HepG2 (cell line): Measurements from ENCODE around the gene BCAS1. TPM values are rescaled to one million over a fixed set of nuclear protein-coding genes. Genes with fewer than 3 reads are reported as not detected.

ENCODE experiments used
- ATAC-seq: fragments of 200-7000 bp; cut with Tn5 transposase; 3 replicates; pipeline ENCODE4 v1.9.1; 2020; ENCODE audit warnings: mild to moderate bottlenecking, moderate library complexity
- BruUV-seq: library from RNA; stranded (reverse); fragments of 400-500 nt; replicated peaks from 2 replicates; lab custom pipeline; 2021; lab: Mats Ljungman, UMichigan
- CTCF ChIA-PET: fragments of 300-600 bp; formaldehyde crosslinking; extraction: SDS; loops from one replicate; lab custom pipeline; 2021; ENCODE audit warnings: low total read pairs, inconsistent platforms, low intra/inter-chr PET ratio; lab: Yijun Ruan, JAX
- POLR2A ChIA-PET: fragments of 350-600 bp; sonication (Branson Sonifier 250); formaldehyde crosslinking; loops from one replicate; lab custom pipeline; 2020; ENCODE audit warnings: antibody characterized with exemption, inconsistent platforms; lab: Yijun Ruan, JAX
- DNase-seq: peaks from one replicate; pipeline ENCODE4 v3.0.0-alpha.2; 2015; ENCODE audit warnings: low spot score
- FAIRE-seq: peaks from 3 replicates; lab custom pipeline; 2011; peaks lifted over from hg19 to GRCh38; lab: Jason Lieb, UNC
- H2AFZ ChIP-seq: one replicate; pipeline ENCODE4 v1.6.1; 2011; ENCODE audit warnings: low read length, inconsistent platforms
- H3K27ac ChIP-seq: fragments of 300-600 bp; 3 replicates; pipeline ENCODE4 v1.8.0; 2011; ENCODE audit warnings: mixed run types, mild to moderate bottlenecking, mixed read lengths, low read length, inconsistent platforms; ENCODE audit not compliant: insufficient read depth; ENCODE audit errors: extremely low read length
- H3K27me3 ChIP-seq, 2 experiments: fragments of 200-600 bp in 1 of 2; 2 replicates in 1 of 2; 3 replicates in 1 of 2; pipeline versions ENCODE4 v1.6.0 to v1.8.0; 2011; ENCODE audit warnings: low read length in 2 of 2, mild to moderate bottlenecking in 2 of 2, moderate library complexity in 2 of 2, inconsistent platforms in 1 of 2; ENCODE audit not compliant: insufficient read depth in 2 of 2, control insufficient read depth in 1 of 2
- H3K36me3 ChIP-seq, 2 experiments: fragments of 200-600 bp in 1 of 2; replicated peaks in 1 of 2; 2 replicates in 1 of 2; 3 replicates in 1 of 2; pipeline versions ENCODE4 v1.5.1 to v1.8.0; 2011; ENCODE audit warnings: low read length in 2 of 2, inconsistent platforms in 1 of 2; ENCODE audit not compliant: insufficient read depth in 2 of 2, control insufficient read depth in 1 of 2
- H3K4me1 ChIP-seq: 2 replicates; pipeline ENCODE4 v1.5.1; 2012; ENCODE audit warnings: low read length, inconsistent platforms; ENCODE audit not compliant: insufficient read depth
- H3K4me2 ChIP-seq: 2 replicates; pipeline ENCODE4 v1.6.0; 2011; ENCODE audit warnings: low read depth, low read length, inconsistent platforms
- H3K4me3 ChIP-seq, 3 experiments: fragments of 200-600 bp in 1 of 3; sonication (generic), shearing (Covaris generic) in 1 of 3; replicated peaks in 1 of 3; 2 replicates each; pipeline ENCODE4 v1.5.1; 2011 to 2016; ENCODE audit warnings: low read length in 3 of 3, inconsistent platforms in 2 of 3, low read depth in 2 of 3, mild to moderate bottlenecking in 2 of 3, control low read depth in 1 of 3, mixed read lengths in 1 of 3; ENCODE audit not compliant: insufficient read depth in 1 of 3
- H3K79me2 ChIP-seq: one replicate; pipeline ENCODE4 v1.6.1; 2011; ENCODE audit warnings: low read length, inconsistent platforms; ENCODE audit not compliant: insufficient read depth
- H3K9ac ChIP-seq: 2 replicates; pipeline ENCODE4 v1.6.0; 2011; ENCODE audit warnings: mild to moderate bottlenecking, low read depth, low read length, inconsistent platforms; ENCODE audit not compliant: insufficient read depth
- H3K9me3 ChIP-seq: 2 replicates; pipeline ENCODE4 v1.5.1; 2012; ENCODE audit warnings: mild to moderate bottlenecking, low read length
- H4K20me1 ChIP-seq: 2 replicates; pipeline ENCODE4 v1.6.0; 2011; ENCODE audit warnings: inconsistent platforms, mild to moderate bottlenecking, low read length, moderate library complexity; ENCODE audit not compliant: insufficient read depth
- CBX5 ChIP-seq: sonication (generic); formaldehyde crosslinking; IDR thresholded peaks from 2 replicates; pipeline ENCODE4 v1.4.0; 2020; ENCODE audit warnings: missing genetic modification reagents, borderline replicate concordance
- HOMEZ ChIP-seq: IDR thresholded peaks from 2 replicates; pipeline ENCODE4 v1.6.1; 2016; ENCODE audit warnings: low read depth
- IKZF4 ChIP-seq: sonication (generic); formaldehyde crosslinking; IDR thresholded peaks from 2 replicates; pipeline ENCODE4 v1.5.1; 2020; ENCODE audit warnings: borderline replicate concordance, mild to moderate bottlenecking, low read depth, missing genetic modification reagents; ENCODE audit errors: not compliant biosample characterization
- MIXL1 ChIP-seq: IDR thresholded peaks from 2 replicates; pipeline ENCODE4 v1.6.1; 2016
- NR2C2 ChIP-seq: sonication (generic); formaldehyde crosslinking; IDR thresholded peaks from 2 replicates; pipeline ENCODE4 v1.4.0; 2020; ENCODE audit warnings: missing genetic modification reagents, mild to moderate bottlenecking, moderate library complexity, borderline replicate concordance
- SUZ12 ChIP-seq: fragments of 150-350 bp; IDR thresholded peaks from 2 replicates; pipeline ENCODE4 v1.6.1; 2014; ENCODE audit warnings: low read depth, low read length
- TFE3 ChIP-seq: IDR thresholded peaks from 2 replicates; pipeline ENCODE4 v1.6.1; 2016
- ZBTB42 ChIP-seq: sonication (generic); formaldehyde crosslinking; IDR thresholded peaks from 2 replicates; pipeline ENCODE4 v1.5.0; 2020; ENCODE audit warnings: mild to moderate bottlenecking, missing genetic modification reagents
- ZNF225 ChIP-seq: sonication (generic); formaldehyde crosslinking; IDR thresholded peaks from 2 replicates; pipeline ENCODE4 v1.4.0; 2020; ENCODE audit warnings: mild to moderate bottlenecking, missing genetic modification reagents
- ZNF260 ChIP-seq: sonication (generic); formaldehyde crosslinking; IDR thresholded peaks from 2 replicates; pipeline ENCODE4 v1.4.0; 2020; ENCODE audit warnings: missing genetic modification reagents, low read depth, mild to moderate bottlenecking, borderline replicate concordance
- ZNF343 ChIP-seq: sonication (generic); formaldehyde crosslinking; IDR thresholded peaks from 2 replicates; pipeline ENCODE4 v1.4.0; 2020; ENCODE audit warnings: mild to moderate bottlenecking, missing genetic modification reagents
- ZNF577 ChIP-seq: sonication (generic); formaldehyde crosslinking; IDR thresholded peaks from 2 replicates; pipeline ENCODE4 v1.4.0; 2020; ENCODE audit warnings: mild to moderate bottlenecking, low read depth, missing genetic modification reagents, borderline replicate concordance
- ZNF615 ChIP-seq: sonication (generic); formaldehyde crosslinking; IDR thresholded peaks from 2 replicates; pipeline ENCODE4 v1.5.0; 2020; ENCODE audit warnings: mild to moderate bottlenecking, missing genetic modification reagents, borderline replicate concordance
- ZNF782 ChIP-seq: sonication (generic); formaldehyde crosslinking; IDR thresholded peaks from 2 replicates; pipeline ENCODE4 v1.4.0; 2020; ENCODE audit warnings: missing genetic modification reagents, mild to moderate bottlenecking, borderline replicate concordance
- ZNF83 ChIP-seq: sonication (generic); formaldehyde crosslinking; IDR thresholded peaks from 2 replicates; pipeline ENCODE4 v1.4.0; 2020; ENCODE audit warnings: missing genetic modification reagents, mild to moderate bottlenecking, borderline replicate concordance
- WGBS: methylation state at CpG from one replicate; pipeline ENCODE4 v1.1.6; 2017; ENCODE audit warnings: low lambda C conversion rate; 5-methylcytosine and 5-hydroxymethylcytosine counted together
- in situ Hi-C: cut with HindIII; loops from 2 replicates; pipeline ENCODE4 v1.10.0; 2017; ENCODE audit warnings: low pct_unique_long_range_greater_than_20kb; ENCODE audit not compliant: extremely low pct_ligation_motif_present
- intact Hi-C: fragments of 100-400 bp; cut with micrococcal nuclease; formaldehyde crosslinking; loops from one replicate; pipeline ENCODE4 v1.10.0; 2022; ENCODE audit not compliant: unreplicated experiment
- polyA plus RNA-seq, 8 experiments: library from polyadenylated mRNA; depleted of rRNA in 3 of 8; stranded (reverse) in 7 of 8; unstranded in 1 of 8; fragments of >200 nt; fragmentation: Illumina TruSeq in 4 of 8; extraction: Trizol in 4 of 8; gene quantifications; 2 replicates each; pipeline versions ENCODE4 v1.2.1 to v1.2.3, GENCODE V29; 2011 to 2016; ENCODE audit warnings: low read depth in 4 of 8, missing spikeins in 1 of 8, mixed read lengths in 1 of 8; ENCODE audit not compliant: insufficient read depth in 1 of 8
- total RNA-seq, 5 experiments: library from RNA; depleted of rRNA; stranded (reverse); fragments of >200 nt; fragmentation: Illumina TruSeq; extraction: Trizol; gene quantifications; 2 replicates each; pipeline ENCODE4 v1.2.3, GENCODE V29; 2016; ENCODE audit warnings: low read depth in 1 of 5

The BCAS1 gene
- total and polyA plus RNA-seq, 2 of the 13 experiments (the other 11 are each of a cell fraction or from before 2014, with no cell fraction given) = 0.55 to 0.91 TPM

GRCh38 chr20:54076259-54076658 lies 5.9 kb upstream of the BCAS1 start:
- no peak for DNase-seq
- in situ Hi-C loops = no loop called here
- H3K4me3 ChIP-seq = no peak overlapping the region
- CTCF ChIA-PET = no interaction called here
- no TSS peak for BruUV-seq
- no peak overlapping the region for H2AFZ ChIP-seq
- POLR2A ChIA-PET = no interaction called here
- WGBS = 67% methylated on average over 3 of the region's 3 CpGs
- H3K36me3 ChIP-seq = no peaks in the 10 kb centered on the region
- no peak overlapping the region for H3K9ac ChIP-seq
- TF ChIP-seq ZNF615 (CRISPR knock-in tag) = no peak
- no peak for TF ChIP-seq SUZ12
- TF ChIP-seq ZBTB42 (CRISPR knock-in tag) = no peak
- intact Hi-C loops = no loop called here
- no peaks in the 10 kb centered on the region; a peak in 2 of 5 replicates for H3K27me3 ChIP-seq
- no peak for ATAC-seq
- FAIRE-seq = no peak
- no peak overlapping the region for H3K27ac ChIP-seq
- no peaks in the 10 kb centered on the region for H4K20me1 ChIP-seq
- H3K4me2 ChIP-seq = no peak overlapping the region
- H3K4me1 ChIP-seq = peaks cover 31% of the 10 kb centered on the region
- no peaks in the 10 kb centered on the region for H3K9me3 ChIP-seq
- no peaks in the 10 kb centered on the region for H3K79me2 ChIP-seq

- no TSS peak for BruUV-seq
- Histone ChIP-seq H3K36me3 (no peaks in the 10 kb centered on the region), H3K4me2 (no peak overlapping the region), H3K27ac (no peak overlapping the region), H3K4me1 (peaks cover 40% of the 10 kb centered on the region), H4K20me1 (no peaks in the 10 kb centered on the region), H3K4me3 (no peak overlapping the region), H2AFZ (no peak overlapping the region), H3K9ac (no peak overlapping the region), H3K9me3 (no peaks in the 10 kb centered on the region), H3K79me2 (no peaks in the 10 kb centered on the region), H3K27me3 (no peaks in the 10 kb centered on the region; a peak in 2 of 5 replicates)
- ATAC-seq = no peak
- FAIRE-seq = no peak
- in situ Hi-C loops = no loop called here
- intact Hi-C loops = no loop called here
- POLR2A ChIA-PET = no interaction called here
- WGBS = 3% methylated on average over 1 of the region's 1 CpG
- CTCF ChIA-PET = no interaction called here
- DNase-seq = no peak
- TF ChIP-seq MIXL1 (CRISPR knock-in tag) = no peak
- no peak for TF ChIP-seq ZNF343 (CRISPR knock-in tag)
- no peak for TF ChIP-seq CBX5 (CRISPR knock-in tag)
- TF ChIP-seq IKZF4 (CRISPR knock-in tag) = no peak
- TF ChIP-seq NR2C2 = no peak
- TF ChIP-seq ZNF577 (CRISPR knock-in tag) = no peak
- TF ChIP-seq ZNF83 = no peak
- TF ChIP-seq ZNF782 (CRISPR knock-in tag) = no peak
- no peak for TF ChIP-seq ZNF260 (CRISPR knock-in tag)
- no peak for TF ChIP-seq HOMEZ (CRISPR knock-in tag)
- no peak for TF ChIP-seq TFE3 (CRISPR knock-in tag)
- no peak for TF ChIP-seq ZNF225 (CRISPR knock-in tag)
Observed at GRCh38 chr20:54075322-54075721, 4.9 kb upstream of the BCAS1 start.
